DMS153 treated with DMSO at 0.1 percent for 48 hours (cell line): Measurements from ENCODE around the gene CTAGE6.
A peak's percentile ranks its signal among the peaks of the same experiment; 100 is the strongest.
"Not testable (repeated sequence)": the region's sequence is repeated elsewhere in the genome, so short reads cannot be mapped to it uniquely, and the experiment has no call there.

Experiments used
- DNase-seq: peaks from one replicate; lab custom pipeline; 2025; ENCODE audit not compliant: unreplicated experiment; lab: John Stamatoyannopoulos, UW

Gene CTAGE6

DNA sequence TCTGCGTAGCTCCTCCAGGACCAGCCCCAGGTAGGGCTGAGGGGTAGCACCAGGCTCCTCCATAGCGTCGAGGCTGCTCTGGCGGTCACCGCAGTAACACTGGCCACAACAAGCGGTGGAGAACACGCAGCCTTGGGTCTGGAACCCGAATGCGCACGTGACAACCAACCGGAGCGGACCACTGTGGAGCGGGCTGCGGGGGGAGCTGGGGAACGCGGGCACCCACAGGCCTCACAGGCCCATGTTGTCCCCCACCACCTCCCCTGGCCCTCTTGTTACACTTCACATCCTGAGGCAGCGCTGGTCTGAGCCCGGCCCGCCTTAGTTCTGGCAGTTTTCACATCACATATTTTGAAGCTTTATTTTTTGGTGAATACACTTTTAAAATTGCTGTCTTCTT, at the start of gene CTAGE6:
TSS of gene CTAGE6 (minus strand) at position 101 of the 400 bp plus-strand sequence. CDS start at position 63, 38 bp downstream.
- DNase-seq = not testable (repeated sequence)

GRCh38 chr7:143806664-143807071, 49.2 kb upstream of the CTAGE6 start:
- DNase-seq = not testable (repeated sequence)

DNA sequence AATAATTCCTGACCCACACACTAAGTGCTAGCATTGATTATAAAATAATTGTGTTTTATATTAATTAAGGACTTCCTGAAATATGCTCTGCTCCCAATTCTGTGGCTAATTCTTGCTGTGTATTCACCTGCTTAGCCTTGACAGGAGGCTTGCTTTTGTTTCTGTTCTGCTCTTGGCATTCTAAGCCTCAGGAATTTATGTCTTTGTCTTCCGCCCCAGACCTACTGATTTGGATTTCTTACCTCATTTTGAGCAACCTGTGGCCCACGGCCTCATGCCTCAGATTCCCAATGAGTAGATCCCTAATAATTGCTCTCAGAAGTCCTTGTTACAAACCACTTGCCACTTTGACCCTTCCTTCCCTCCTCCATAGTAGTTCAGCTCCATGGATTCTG, 40.4 kb upstream of the CTAGE6 start:
- not testable (repeated sequence) for DNase-seq

DNA sequence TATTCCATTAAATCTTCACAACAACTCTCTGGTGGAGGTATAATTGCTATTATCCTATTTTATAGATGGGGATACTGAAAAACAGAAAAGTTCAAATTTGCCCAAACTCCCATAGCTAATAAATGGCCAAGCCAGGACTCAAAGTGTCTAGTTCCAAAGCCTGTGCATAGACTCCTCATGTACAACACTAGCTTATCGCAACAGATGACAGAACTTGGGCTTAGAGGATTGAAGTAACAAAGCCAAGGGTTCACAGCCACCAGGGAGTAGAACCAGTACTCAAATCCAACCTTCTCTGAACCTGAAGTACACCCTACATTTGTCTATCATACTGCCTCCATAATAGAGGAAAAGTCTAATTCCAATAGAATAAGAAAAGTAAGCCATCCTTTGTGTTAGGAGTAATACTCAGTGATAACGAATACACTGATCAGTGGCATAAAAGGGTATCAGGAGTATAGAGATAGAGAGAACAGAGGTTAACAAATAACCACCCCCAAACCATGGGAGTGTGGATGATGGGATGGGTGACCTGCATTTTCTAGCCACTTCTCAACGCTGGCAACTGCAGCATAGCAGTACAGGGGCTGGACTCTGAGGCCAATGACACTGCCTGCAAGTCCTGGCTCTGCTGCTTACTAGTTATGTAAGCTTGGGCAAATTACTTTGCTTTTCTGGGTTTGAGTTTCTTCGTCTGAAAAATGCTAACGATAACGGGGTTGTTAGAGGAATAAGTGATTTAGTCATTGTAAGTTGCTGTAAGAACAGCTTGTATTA, 39.8 kb upstream of the CTAGE6 start:
- DNase-seq = not testable (repeated sequence)

GRCh38 chr7:143795653-143796052, 38.2 kb upstream of the CTAGE6 start:
- not testable (repeated sequence) for DNase-seq

- DNase-seq = not testable (repeated sequence)
Observed at GRCh38 chr7:143792633-143793032, 35.1 kb upstream of the CTAGE6 start.

- not testable (repeated sequence) for DNase-seq
Observed at GRCh38 chr7:143785415-143786182, 28.1 kb upstream of the CTAGE6 start.

DNA sequence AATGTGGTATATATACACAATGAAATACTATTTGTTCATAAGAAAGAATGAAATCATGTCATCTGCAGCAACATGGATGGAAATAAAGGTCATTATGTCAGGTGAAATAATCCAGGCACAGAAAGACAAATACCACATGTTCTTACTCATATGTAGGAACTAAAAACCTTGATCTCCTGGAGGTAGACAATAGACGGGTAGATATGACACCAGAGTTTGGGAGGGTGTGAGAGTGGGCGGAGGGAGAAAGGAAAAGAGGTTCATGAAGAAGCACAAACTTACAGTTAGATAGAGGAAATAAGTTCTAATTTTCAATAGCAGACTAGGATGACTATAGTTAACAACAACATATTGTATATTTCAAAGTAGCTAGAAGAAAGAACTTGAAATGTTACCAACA, 22.1 kb upstream of the CTAGE6 start:
- not testable (repeated sequence) for DNase-seq

GRCh38 chr7:143772738-143773468, 15.4 kb upstream of the CTAGE6 start:
- DNase-seq = not testable (repeated sequence)

DNA sequence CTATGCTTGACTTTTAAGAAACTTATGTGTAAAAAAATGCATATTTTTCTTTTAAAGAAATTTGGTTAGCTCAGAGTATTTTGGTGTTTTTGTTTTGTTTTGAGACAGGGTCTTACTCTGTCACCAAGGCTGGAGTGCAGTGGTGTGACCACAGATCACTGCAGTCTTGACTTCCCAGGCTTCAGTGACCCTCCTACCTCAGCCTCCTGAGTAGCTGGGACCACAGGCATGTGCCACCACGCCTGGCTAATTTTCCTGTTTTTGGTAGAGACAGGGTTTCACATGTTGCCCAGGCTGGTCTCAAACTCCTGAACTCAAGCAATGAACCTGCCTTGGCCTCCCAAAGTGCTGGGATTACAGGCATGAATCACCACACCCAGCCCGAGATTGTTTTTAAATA, 10.0 kb upstream of the CTAGE6 start:
- DNase-seq = not testable (repeated sequence)

DNA sequence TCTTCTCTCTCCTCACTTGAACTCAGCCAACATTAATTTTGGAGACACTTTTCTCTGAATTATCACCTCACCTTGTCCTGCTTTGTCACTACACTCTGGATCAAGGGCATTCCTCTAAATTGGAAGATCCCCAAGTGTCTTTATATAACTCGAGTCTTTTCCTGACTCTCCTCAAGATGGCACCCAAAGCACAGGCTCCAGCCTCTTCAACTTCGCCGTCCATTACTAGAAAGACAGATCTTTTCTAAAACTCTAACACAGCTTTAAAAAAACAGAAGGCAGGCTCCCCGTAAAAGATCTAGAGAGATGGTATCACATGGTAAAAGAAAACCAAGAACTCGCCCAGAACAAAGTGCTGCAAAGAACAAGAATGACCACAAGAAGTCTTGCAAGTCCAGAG, 8.2 kb upstream of the CTAGE6 start:
- DNase-seq = not testable (repeated sequence)

- not testable (repeated sequence) for DNase-seq
Observed at GRCh38 chr7:143763065-143763464, 5.6 kb upstream of the CTAGE6 start.

DNA sequence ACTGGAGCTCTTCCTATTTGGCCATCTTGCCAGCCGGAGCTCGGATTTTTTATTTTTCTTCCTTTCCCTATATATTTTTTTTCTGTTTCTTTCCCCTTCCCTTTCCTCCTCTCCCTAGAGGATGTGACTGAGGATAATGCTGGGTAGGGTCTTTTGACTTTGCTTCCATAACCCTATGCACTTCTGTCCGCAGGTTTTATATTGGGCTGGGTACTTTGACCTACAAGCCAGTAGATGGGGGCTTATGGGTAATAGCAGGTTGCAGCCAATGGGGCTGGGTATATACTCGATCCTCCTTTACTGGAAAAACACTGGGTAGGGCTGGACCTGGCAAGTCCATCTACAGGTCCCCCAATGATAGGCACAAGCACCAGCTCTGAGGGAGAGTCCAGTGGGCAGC, 12.2 kb downstream of the CTAGE6 start:
- not testable (repeated sequence) for DNase-seq

- DNase-seq = peak; percentile 34
Observed at GRCh38 chr7:143737037-143737819, 20.3 kb downstream of the CTAGE6 start.

DNA sequence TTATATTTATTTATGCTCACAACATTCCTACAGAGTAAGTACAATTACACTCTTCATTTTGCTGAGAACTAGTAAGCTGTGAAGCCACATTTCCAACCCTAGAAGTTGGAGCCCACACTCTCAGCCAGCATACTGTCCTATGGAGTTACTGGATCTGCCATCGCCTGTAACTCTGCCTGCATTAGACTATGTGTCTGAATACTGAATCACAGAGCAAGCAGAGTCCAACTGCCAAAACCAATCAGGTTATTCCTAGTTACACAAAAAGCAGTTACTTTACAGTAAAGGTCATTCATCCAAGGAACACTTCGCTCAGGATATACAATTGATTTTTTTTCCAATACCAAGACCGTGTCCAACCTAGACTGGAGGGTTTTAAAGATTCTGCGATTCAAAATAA, 21.5 kb downstream of the CTAGE6 start:
- DNase-seq = no peak

- no peak for DNase-seq
Observed at GRCh38 chr7:143733876-143734275, 23.6 kb downstream of the CTAGE6 start.

- DNase-seq = no peak
Observed at GRCh38 chr7:143728333-143728862, 29.1 kb downstream of the CTAGE6 start.

- DNase-seq = not testable (repeated sequence)
Observed at GRCh38 chr7:143727561-143727960, 29.9 kb downstream of the CTAGE6 start.

GRCh38 chr7:143726143-143726542, 31.4 kb downstream of the CTAGE6 start:
- not testable (repeated sequence) for DNase-seq

GRCh38 chr7:143720335-143720734, 37.2 kb downstream of the CTAGE6 start:
- DNase-seq = not testable (repeated sequence)
